GM19372 (cell line): ENCODE measurements around the gene RBBP4.
"Not testable (repeated sequence)": the region's sequence is repeated elsewhere in the genome, so short reads cannot be mapped to it uniquely, and the experiment has no call there.

ENCODE experiments used
- ATAC-seq: cut with Tn5 transposase; IDR thresholded peaks from one replicate; pipeline ENCODE4 v1.9.1; 2021; ENCODE audit warnings: mild to moderate bottlenecking, low read depth, moderate library complexity; ENCODE audit not compliant: unreplicated experiment

The RBBP4 gene

GRCh38 chr1:32650752-32651460 is at the start of gene RBBP4:
TSS of gene RBBP4 (plus strand) at chr1:32651208. CDS start at chr1:32651307, 99 bp downstream.
- peak; percentile 86 for ATAC-seq

DNA sequence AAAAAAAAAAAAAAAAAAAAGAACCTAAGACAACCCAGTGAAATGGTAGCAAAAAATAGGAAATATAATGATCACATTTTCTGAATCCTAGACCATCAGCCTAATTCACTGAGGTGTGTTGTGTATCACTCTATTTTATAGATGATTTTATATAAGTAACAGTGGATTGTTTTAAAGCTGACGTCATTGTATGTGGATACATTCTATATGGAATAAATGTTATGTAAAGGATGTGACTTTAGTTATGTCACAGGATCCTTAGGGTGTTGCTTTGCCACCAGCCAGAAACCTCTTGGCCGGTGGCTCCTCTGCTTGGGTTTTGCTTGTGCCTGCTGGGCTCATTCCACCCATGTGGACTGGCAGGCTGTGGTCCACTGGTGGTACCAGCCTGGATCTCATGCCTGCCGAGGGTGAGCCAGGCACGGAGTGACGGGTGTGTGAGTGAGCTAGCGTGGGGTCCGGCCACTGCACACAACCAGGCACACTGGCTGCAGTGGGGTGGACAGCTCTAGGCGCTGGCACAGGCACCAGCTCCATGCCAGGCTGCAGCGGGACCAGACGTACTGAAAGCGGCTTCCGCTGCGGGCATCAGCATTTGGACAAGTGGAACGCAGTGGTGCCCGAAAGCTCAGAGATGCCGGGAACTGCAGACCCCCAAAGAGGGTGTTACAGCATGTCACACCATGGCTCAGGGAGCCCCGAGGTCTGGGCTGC is 45.1 kb upstream of the RBBP4 start:
- ATAC-seq, result no peak

DNA sequence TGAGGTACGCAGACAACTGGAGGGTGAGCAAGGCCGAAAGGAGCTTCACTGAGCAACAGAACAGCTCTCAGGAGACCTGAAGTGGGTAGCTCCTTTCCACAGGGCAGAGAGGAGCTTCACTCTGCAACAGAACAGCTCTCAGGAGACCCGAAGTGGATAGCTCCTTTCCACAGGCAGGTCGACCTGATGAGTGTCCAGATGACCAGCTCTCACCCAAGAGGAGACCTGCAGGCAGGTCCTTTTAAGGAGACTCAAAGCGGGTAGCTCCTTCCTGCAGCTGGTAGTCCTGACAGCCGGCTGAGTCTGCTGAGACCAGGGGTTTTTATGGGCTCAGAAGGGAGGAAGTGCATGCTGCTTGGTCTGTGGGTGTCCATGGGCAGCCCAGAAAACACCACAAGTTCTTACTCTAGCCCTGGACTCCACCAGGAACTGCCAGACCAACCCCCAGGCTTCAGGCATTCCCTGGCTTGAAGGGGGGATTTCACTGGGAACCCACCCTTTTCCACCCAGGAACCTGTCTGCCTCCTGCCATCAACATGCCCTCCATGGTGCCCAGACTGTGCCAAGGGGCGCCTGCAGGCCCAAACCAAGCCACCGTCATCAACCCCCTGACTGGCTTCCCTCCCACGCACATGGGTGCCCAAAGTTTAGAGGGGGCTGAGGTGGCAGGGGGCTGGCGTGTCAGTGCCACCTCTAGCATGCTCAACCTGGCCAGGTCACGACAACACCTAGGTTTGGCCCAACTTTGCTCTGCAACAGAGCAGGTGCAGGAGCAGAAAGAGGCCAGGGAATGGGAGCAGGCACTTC is 44.2 kb upstream of the RBBP4 start:
- ATAC-seq, result no peak

- ATAC-seq, result no peak
Observed at GRCh38 chr1:32609180-32609579, 41.8 kb upstream of the RBBP4 start.

- peak; percentile 41 for ATAC-seq
Observed at GRCh38 chr1:32611859-32612188, 39.2 kb upstream of the RBBP4 start.

GRCh38 chr1:32612189-32612881 is 38.7 kb upstream of the RBBP4 start:
- peak; percentile 96 for ATAC-seq

- no peak for ATAC-seq
Observed at GRCh38 chr1:32613472-32613871, 37.5 kb upstream of the RBBP4 start.

DNA sequence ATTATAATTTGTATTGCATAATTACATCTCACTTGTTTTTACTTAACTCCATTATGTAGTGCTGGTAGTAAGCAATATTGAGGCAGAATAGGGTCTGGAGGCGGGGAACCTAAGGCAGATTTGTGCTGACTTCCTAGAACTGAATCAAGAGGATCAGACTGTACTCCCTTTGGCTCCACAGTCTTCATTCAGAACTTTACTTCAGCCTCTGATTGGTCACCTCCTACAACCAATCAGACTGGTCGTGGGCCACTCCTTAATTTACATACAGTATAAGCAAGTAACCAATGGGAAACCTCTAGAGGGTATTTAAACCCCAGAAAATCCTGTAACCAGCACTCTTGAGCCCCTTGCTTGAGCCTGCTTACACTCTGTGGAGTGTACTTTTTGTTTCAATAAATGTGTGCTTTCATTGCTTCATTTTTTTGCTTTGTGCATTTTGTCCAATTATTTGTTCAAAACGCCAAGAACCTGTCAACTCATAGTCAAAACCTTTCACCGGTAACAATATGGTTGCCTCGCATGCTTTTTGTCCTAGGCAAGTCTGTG is 32.3 kb upstream of the RBBP4 start:
- no peak for ATAC-seq

- ATAC-seq, result no peak
Observed at GRCh38 chr1:32619701-32620485, 31.1 kb upstream of the RBBP4 start.

- no peak for ATAC-seq
Observed at GRCh38 chr1:32622205-32622604, 28.8 kb upstream of the RBBP4 start.

DNA sequence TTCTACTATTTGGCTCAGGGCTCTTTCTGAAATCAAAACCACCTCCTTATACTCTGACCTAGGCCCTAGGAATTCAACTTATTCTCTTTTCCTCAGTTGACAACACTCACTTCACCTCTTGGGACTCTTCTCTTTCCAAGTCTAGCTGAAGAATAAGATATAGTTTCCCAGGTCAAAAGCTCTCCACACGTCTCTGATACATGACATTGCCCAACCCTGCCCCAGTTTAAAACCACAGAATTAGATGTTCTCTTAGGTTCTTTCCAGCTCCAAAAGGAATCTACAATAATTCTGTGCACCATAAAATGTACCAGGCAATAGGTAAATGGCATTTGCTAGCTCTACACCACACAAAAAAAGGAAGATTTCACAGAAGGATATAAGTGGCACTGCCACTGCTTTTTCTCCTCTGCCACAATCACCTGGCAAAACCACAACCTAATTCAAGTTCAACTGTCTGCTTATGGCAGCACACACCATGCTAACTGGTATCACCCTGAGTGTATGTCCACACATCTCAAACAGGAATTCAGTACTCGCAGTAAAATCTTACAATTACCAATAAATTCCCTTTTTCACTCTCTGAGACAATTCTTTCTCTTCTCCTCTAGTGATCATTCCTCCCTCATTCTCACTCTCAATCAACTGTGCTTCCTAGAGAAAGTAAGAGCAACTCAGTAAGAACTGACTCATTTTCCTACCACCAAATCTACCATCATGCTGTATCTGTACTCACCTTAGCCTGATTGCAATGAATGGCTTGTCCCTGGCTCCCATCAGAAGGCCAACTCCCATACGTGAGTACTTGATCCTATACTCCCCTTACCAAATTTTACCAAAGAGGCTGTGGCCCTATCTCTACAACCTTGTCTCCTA is 28.0 kb upstream of the RBBP4 start:
- no peak for ATAC-seq

- ATAC-seq, result no peak
Observed at GRCh38 chr1:32623775-32624174, 27.2 kb upstream of the RBBP4 start.

DNA sequence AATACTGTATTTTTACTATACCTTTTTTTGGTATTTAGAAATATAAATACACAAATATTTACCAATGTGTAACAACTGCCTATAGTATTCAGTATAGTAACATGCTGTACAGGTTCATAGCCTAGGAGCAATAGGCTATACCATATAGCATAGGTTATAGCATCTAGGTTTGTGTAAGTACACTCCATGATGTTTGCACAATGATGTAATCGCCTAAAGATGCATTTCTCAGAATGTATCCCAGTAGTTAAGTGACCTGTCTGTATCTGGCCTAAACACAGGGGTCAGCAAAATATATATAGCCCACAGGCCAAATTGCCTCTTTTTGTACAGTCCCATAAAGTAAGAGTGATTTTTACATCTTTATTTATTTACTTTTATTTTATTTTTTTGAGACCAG is 24.8 kb upstream of the RBBP4 start:
- ATAC-seq, result no peak

DNA sequence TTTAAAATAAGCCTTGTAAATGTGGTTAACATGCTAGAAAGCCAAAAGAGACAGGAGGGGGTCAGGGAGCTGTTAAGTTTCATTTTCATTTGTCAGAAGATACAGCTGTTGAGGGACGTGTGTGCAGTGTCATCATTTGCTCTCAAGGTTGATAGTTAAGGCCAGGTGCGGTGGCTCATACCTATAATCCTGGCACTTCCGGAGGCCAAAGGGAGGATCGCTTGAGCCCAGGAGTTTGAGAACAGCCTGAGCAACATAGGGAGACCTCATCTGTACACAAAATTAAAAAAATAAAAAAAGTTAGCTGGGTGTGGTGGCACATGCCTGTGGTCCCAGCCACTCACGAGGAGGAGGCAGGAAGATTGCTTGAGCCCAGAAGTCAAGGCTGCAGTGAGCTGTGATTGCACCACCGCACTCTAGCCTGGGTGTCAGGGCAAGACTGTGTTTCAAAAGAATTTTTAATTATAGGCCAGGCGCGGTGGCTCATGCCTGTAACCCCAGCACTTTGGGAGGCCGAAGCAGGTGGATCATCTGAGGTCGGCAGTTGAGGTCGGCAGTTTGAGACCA is 23.3 kb upstream of the RBBP4 start:
- no peak for ATAC-seq

DNA sequence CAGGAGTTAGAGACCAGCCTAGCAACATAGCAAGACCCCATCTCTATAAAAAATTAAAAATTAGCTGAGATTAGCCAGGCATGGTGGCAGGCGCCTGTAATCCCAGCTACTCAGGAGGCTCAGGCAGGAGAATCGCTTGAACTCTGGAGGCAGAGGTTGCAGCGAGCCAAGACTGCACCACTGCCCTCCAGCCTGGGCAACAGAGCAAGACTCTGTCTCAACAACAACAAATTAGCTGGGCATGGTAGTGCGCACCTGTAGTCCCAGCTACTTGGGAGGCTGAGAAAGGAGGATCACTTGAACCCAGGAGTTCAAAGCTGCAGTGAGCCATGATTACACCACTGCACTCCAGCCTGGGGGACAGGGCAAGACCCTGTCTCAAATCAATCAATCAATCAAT is 20.8 kb upstream of the RBBP4 start:
- ATAC-seq, result not testable (repeated sequence)

GRCh38 chr1:32632829-32633228 is 18.2 kb upstream of the RBBP4 start:
- no peak for ATAC-seq

DNA sequence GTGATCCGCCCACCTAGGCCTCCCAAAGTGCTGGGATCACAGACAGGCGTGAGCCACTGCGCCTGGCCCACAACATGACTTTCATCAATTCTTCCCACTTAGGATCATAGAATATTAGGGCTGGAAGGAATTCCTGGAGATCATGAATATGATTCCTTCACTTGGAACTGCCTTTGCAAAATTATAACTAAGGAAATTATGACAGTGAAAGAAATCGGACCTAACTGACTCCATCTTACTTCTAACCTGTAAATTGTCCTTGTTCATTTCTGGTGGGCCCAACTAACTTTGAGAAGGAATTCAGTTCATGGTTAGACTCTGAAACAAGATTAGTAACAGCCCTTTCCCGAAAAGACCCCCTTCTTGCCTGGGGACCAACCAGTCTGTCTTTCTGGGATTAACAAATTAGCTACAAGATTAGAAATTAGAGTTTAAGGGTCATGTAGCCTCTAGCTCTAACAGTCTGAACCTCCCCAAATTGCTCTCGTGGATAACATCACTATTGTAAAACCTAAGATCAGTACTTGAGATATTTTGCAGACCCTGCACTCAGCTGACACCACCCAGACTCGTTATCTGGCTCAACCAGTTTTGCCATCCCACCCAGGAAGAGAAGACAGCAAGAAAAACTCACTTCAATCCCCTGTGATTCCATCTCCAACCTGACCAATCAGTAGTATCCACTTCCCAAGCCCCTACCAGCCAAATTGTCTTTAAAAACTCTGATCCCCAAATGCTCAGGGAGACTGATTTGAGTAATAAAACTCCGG is 15.3 kb upstream of the RBBP4 start:
- no peak for ATAC-seq
